Trophoblast cell (in vitro differentiated cells and primary cell): ENCODE measurements around the gene SPATA12.

ENCODE experiments used
- DNase-seq, 2 donors: peaks; one replicate each; pipeline ENCODE4 v3.0.0-alpha.2; 2016
- H2AFZ ChIP-seq: 2 replicates; pipeline ENCODE4 v1.6.1; 2013; ENCODE audit warnings: low read length, moderate library complexity, mild to moderate bottlenecking; ENCODE audit not compliant: insufficient read depth, poor library complexity
- H2AK5ac ChIP-seq: 2 replicates; pipeline ENCODE4 v1.6.1; 2013; ENCODE audit warnings: mild to moderate bottlenecking, low read length
- H2BK120ac ChIP-seq: 2 replicates; pipeline ENCODE4 v1.6.1; 2013; ENCODE audit warnings: low read length, mild to moderate bottlenecking, moderate library complexity; ENCODE audit not compliant: insufficient read depth, poor library complexity
- H2BK12ac ChIP-seq: 2 replicates; pipeline ENCODE4 v1.6.1; 2013; ENCODE audit warnings: mild to moderate bottlenecking, low read length, moderate library complexity
- H2BK5ac ChIP-seq: 2 replicates; pipeline ENCODE4 v1.6.1; 2013; ENCODE audit warnings: low read length, low read depth, moderate library complexity, mild to moderate bottlenecking; ENCODE audit not compliant: poor library complexity
- H3K14ac ChIP-seq: 2 replicates; pipeline ENCODE4 v1.6.1; 2013; ENCODE audit warnings: mild to moderate bottlenecking, low read length
- H3K18ac ChIP-seq: 2 replicates; pipeline ENCODE4 v1.6.1; 2013; ENCODE audit warnings: mild to moderate bottlenecking, low read length
- H3K23ac ChIP-seq: 2 replicates; pipeline ENCODE4 v1.6.1; 2013; ENCODE audit warnings: low read length
- H3K27ac ChIP-seq: 2 replicates; pipeline ENCODE4 v1.5.1; 2013; ENCODE audit warnings: low read depth, mild to moderate bottlenecking, inconsistent platforms, low read length, moderate library complexity
- H3K27me3 ChIP-seq: 2 replicates; pipeline ENCODE4 v1.6.1; 2013; ENCODE audit warnings: inconsistent platforms, mild to moderate bottlenecking, low read length, moderate library complexity; ENCODE audit not compliant: insufficient read depth
- H3K36me3 ChIP-seq, 2 experiments: 1 replicate in 1 of 2; 2 replicates in 1 of 2; pipeline ENCODE4 v1.6.1; 2013; ENCODE audit warnings: low read length in 2 of 2, mild to moderate bottlenecking in 2 of 2, moderate library complexity in 1 of 2; ENCODE audit not compliant: insufficient read depth in 2 of 2, control insufficient read depth in 1 of 2
- H3K4ac ChIP-seq: 2 replicates; pipeline ENCODE4 v1.6.1; 2013; ENCODE audit warnings: low read depth, mild to moderate bottlenecking, low read length, moderate library complexity
- H3K4me1 ChIP-seq, 2 experiments: 1 replicate in 1 of 2; 2 replicates in 1 of 2; pipeline ENCODE4 v1.6.1; 2013; ENCODE audit warnings: low read length in 2 of 2, mild to moderate bottlenecking in 2 of 2, moderate library complexity in 1 of 2; ENCODE audit not compliant: insufficient read depth in 2 of 2, control insufficient read depth in 1 of 2
- H3K4me2 ChIP-seq: 2 replicates; pipeline ENCODE4 v1.6.1; 2013; ENCODE audit warnings: inconsistent platforms, mild to moderate bottlenecking, low read length, moderate library complexity
- H3K4me3 ChIP-seq: 2 replicates; pipeline ENCODE4 v1.5.1; 2013; ENCODE audit warnings: mild to moderate bottlenecking, low read depth, low read length, inconsistent platforms
- H3K79me1 ChIP-seq: one replicate; pipeline ENCODE4 v1.6.1; 2013; ENCODE audit warnings: low read length
- H3K79me2 ChIP-seq: 2 replicates; pipeline ENCODE4 v1.6.1; 2013; ENCODE audit warnings: low read length, mild to moderate bottlenecking; ENCODE audit not compliant: control insufficient read depth, insufficient read depth, poor library complexity
- H3K9ac ChIP-seq: 2 replicates; pipeline ENCODE4 v1.6.1; 2013; ENCODE audit warnings: mild to moderate bottlenecking, low read length
- H3K9me3 ChIP-seq: 2 replicates; pipeline ENCODE4 v1.6.1; 2013; ENCODE audit warnings: low read depth, mild to moderate bottlenecking, control low read depth, inconsistent platforms, low read length; ENCODE audit not compliant: insufficient read depth
- H4K12ac ChIP-seq: 2 replicates; pipeline ENCODE4 v1.6.1; 2013; ENCODE audit warnings: low read depth, mild to moderate bottlenecking, low read length, moderate library complexity
- H4K8ac ChIP-seq: 2 replicates; pipeline ENCODE4 v1.6.1; 2013; ENCODE audit warnings: low read depth, mild to moderate bottlenecking, low read length, moderate library complexity
- H4K91ac ChIP-seq: one replicate; pipeline ENCODE4 v1.6.1; 2013; ENCODE audit warnings: low read depth, mild to moderate bottlenecking, low read length, moderate library complexity
- WGBS: extraction: QIAGEN DNeasy Blood & Tissue Kit; methylation state at CpG from one replicate; pipeline ENCODE4 v1.1.7; 2013; ENCODE audit warnings: missing lambda C conversion rate; ENCODE audit not compliant: insufficient read length, insufficient coverage; ENCODE audit errors: extremely low coverage; 5-methylcytosine and 5-hydroxymethylcytosine counted together

The SPATA12 gene

GRCh38 chr3:57015912-57016311 is 44.6 kb upstream of the SPATA12 start:
- H3K23ac ChIP-seq: no peak overlapping the region

GRCh38 chr3:57017459-57017845 is 43.0 kb upstream of the SPATA12 start:
- DNase-seq: peak in 1 of 2 donors; percentile 38
- Histone ChIP-seq H2BK12ac (peak overlapping the region; percentile 14), H3K27ac (no peak overlapping the region), H2AK5ac (peak overlapping the region; percentile 12), H3K14ac (peak overlapping the region; percentile 9), H3K9me3 (peaks cover 5% of the 10 kb centered on the region), H2BK5ac (peak overlapping the region; percentile 23), H3K27me3 (no peaks in the 10 kb centered on the region), H3K79me1 (peaks cover 11% of the 10 kb centered on the region), H3K9ac (no peak overlapping the region), H3K79me2 (no peaks in the 10 kb centered on the region), H4K8ac (no peak overlapping the region), H3K4ac (no peak overlapping the region), H3K4me3 (no peak overlapping the region), H4K91ac (no peak overlapping the region), H3K18ac (peak overlapping the region; percentile 43), H4K12ac (no peak overlapping the region), H2AFZ (no peak overlapping the region), H3K4me2 (no peak overlapping the region), H3K36me3 (no peaks in the 10 kb centered on the region), H3K23ac (no peak overlapping the region), H2BK120ac (no peak overlapping the region), H3K4me1 (peaks cover 9 to 14% of the 10 kb centered on the region in 2 experiments)
- WGBS: no CpG with 5 or more reads among the region's 8 CpGs

More at GRCh38 chr3:57015912-57016311, 44.6 kb upstream of the SPATA12 start:
- peaks cover 5% of the 10 kb centered on the region for H3K9me3 ChIP-seq
- no peaks in the 10 kb centered on the region for H3K36me3 ChIP-seq
- peak overlapping the region; percentile 69 for H4K91ac ChIP-seq
- no peak overlapping the region for H2AFZ ChIP-seq
- no peak overlapping the region for H3K18ac ChIP-seq
- no CpG with 5 or more reads among the region's 6 CpGs for WGBS
- no peak for DNase-seq
- H4K12ac ChIP-seq: no peak overlapping the region
- no peak overlapping the region for H3K27ac ChIP-seq
- H3K4me3 ChIP-seq: no peak overlapping the region
- peak overlapping the region; percentile 29 for H2BK120ac ChIP-seq
- no peak overlapping the region for H4K8ac ChIP-seq
- H2BK5ac ChIP-seq: peak overlapping the region; percentile 14
- no peaks in the 10 kb centered on the region for H3K27me3 ChIP-seq
- H3K14ac ChIP-seq: no peak overlapping the region
- no peaks in the 10 kb centered on the region for H3K79me2 ChIP-seq
- no peak overlapping the region for H3K9ac ChIP-seq
- H3K79me1 ChIP-seq: peaks cover 11% of the 10 kb centered on the region
- H3K4me1 ChIP-seq: peaks cover 9 to 14% of the 10 kb centered on the region in 2 experiments
- no peak overlapping the region for H2AK5ac ChIP-seq
- peak overlapping the region; percentile 59 for H2BK12ac ChIP-seq
- no peak overlapping the region for H3K4ac ChIP-seq
- no peak overlapping the region for H3K4me2 ChIP-seq

- H3K18ac ChIP-seq: no peak overlapping the region
Observed at GRCh38 chr3:57018246-57018645, 42.2 kb upstream of the SPATA12 start.

GRCh38 chr3:57019057-57019456 is 41.4 kb upstream of the SPATA12 start:
- Histone ChIP-seq H3K4me1 (peaks cover 9 to 14% of the 10 kb centered on the region in 2 experiments), H3K18ac (no peak overlapping the region), H2BK5ac (no peak overlapping the region), H3K79me1 (peaks cover 9% of the 10 kb centered on the region), H3K36me3 (no peaks in the 10 kb centered on the region), H3K4me3 (no peak overlapping the region), H3K4me2 (no peak overlapping the region), H4K8ac (no peak overlapping the region), H3K27ac (no peak overlapping the region), H4K12ac (no peak overlapping the region), H2AK5ac (no peak overlapping the region), H3K4ac (no peak overlapping the region), H3K79me2 (no peaks in the 10 kb centered on the region), H2AFZ (no peak overlapping the region), H3K23ac (no peak overlapping the region), H3K9ac (no peak overlapping the region), H2BK12ac (no peak overlapping the region), H3K14ac (no peak overlapping the region), H3K27me3 (no peaks in the 10 kb centered on the region), H2BK120ac (no peak overlapping the region), H3K9me3 (no peaks in the 10 kb centered on the region), H4K91ac (no peak overlapping the region)
- no peak for DNase-seq
- WGBS: no CpG with 5 or more reads among the region's 3 CpGs

More at GRCh38 chr3:57018246-57018645, 42.2 kb upstream of the SPATA12 start:
- Histone ChIP-seq H3K4me2 (no peak overlapping the region), H2BK5ac (no peak overlapping the region), H4K8ac (no peak overlapping the region), H2AK5ac (no peak overlapping the region), H3K27ac (no peak overlapping the region), H3K4me3 (no peak overlapping the region), H3K36me3 (no peaks in the 10 kb centered on the region), H3K14ac (no peak overlapping the region), H3K79me2 (no peaks in the 10 kb centered on the region), H3K4me1 (peaks cover 9 to 14% of the 10 kb centered on the region in 2 experiments), H2BK12ac (no peak overlapping the region), H3K79me1 (peaks cover 9% of the 10 kb centered on the region), H4K12ac (no peak overlapping the region), H3K27me3 (no peaks in the 10 kb centered on the region), H3K9me3 (no peaks in the 10 kb centered on the region), H2AFZ (no peak overlapping the region), H3K9ac (no peak overlapping the region), H4K91ac (no peak overlapping the region), H2BK120ac (no peak overlapping the region), H3K4ac (no peak overlapping the region), H3K23ac (no peak overlapping the region)
- no peak for DNase-seq
